Middle frontal gyrus (tissue), 1 donor: Measurements from ENCODE around the gene COX7A1.
"Not testable (repeated sequence)": the region's sequence is repeated elsewhere in the genome, so short reads cannot be mapped to it uniquely, and the experiment has no call there.

Experiments
- DNase-seq: peaks from one replicate; pipeline ENCODE4 v3.0.0-alpha.2; 2015; ENCODE audit warnings: low spot score; ENCODE audit errors: extremely low spot score

Gene COX7A1

DNA sequence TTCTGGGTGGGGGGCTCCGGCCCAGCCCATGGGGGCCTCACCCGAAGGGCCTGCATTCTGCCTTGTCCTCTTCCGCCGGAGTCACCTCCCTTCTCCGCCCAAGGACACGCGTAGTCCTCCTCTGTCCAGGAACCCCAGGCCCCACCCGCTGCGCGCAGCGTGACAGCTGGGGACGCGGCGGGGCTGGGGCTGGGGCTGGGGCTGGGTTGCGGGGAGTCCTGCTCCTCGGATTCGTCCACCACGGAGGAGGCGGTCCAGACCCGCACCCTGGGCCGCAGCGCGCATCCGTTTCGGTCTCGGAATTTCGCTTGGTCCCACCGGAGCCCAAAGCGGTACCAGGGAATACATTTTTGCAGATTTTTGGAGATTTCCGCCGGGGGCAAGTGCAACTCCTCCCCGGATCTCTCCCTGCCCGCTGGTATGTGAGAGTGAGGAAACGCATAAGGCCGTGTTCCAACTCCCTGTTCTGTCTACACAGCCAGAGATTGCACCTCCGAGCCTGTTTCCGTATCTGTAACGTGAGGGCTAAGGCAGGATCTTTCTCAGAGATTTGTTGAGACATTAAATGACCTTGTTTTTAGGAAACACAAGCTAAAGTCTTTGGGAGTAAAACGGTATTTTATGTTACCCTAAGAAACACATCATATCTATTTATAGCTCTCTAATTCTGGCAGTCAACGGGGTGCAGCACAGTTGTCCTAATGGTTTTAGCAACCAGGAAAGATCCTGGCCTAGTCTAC is at the start of gene COX7A1:
COX7A1 (minus strand) TSS at position 96 of the 740 bp plus-strand sequence; CDS start at position 56, 40 bp downstream.
- DNase-seq: no peak

DNA sequence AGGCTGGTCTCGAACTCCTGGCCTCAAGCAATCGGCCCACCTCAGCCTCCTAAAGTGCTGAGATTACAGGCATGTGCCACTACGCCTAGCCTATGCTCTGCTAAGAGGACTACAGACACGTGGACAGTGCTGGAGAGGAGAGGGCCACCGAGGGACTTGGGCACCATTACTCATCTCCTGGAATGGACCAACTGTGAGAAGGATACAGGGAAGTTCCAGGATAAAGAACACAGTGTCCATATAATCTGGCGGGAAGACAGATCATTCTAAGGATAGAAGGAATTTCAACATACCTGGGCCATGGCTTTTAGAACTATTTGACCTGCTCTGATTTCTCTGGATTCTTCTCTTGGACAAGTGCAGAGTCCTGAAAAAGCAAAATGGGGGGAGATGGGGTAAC is 49.4 kb upstream of the COX7A1 start:
- DNase-seq: no peak

DNA sequence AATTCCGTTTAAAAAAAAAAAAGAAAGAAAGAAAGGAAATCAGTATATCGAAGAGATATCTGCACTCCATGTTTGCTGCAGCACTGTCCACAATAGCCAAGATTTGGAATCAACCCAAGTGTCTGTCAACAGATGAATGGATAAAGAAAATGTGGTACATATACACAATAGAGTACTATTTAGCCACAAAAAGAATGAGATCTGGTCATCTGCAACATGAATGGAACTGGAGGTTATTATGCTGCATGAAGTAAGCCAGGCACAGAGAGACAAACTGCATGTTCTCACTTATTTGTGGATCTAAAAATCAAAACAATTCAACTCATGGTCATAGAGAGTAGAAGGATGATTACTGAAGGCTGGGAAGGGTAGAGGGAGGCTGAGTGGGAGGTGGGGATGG is 45.9 kb upstream of the COX7A1 start:
- DNase-seq: peak; percentile 21

DNA sequence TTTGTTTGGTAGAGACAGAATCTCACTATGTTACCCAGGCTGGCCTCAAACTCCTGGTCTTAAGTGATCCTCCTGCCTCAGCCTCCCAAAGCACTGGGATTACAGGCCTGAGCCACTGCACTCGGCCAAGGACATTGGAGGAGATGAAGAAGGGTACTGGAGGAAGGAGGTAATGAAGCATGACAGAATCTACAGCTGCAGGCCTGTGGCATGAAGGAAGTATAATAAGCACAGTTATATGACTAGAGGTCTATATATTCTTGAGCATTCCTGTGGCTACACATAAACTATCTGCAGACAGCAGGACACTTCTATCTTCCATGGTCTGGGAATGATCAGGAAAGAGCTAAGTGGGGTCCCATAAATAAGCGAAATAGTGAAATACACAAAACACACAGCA is 44.0 kb upstream of the COX7A1 start:
- DNase-seq: no peak

DNA sequence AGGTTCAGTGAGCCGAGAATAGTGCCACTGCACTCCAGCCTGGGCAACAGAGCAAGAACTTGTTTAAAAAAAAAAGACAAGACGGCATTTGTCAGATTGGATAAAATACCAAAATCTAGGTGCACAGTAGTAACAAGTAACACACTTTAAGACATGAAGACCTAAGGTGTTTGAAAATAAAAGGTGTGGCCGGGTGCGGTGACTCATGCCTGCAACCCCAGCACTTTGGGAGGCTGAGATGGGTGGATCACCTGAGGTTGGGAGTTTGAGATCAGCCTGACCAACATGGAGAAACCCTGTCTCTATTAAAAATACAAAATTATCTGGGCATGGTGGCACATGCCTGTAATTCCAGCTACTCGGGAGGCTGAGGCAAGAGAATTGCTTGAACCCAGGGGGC is 34.5 kb upstream of the COX7A1 start:
- DNase-seq: not testable (repeated sequence)

DNA sequence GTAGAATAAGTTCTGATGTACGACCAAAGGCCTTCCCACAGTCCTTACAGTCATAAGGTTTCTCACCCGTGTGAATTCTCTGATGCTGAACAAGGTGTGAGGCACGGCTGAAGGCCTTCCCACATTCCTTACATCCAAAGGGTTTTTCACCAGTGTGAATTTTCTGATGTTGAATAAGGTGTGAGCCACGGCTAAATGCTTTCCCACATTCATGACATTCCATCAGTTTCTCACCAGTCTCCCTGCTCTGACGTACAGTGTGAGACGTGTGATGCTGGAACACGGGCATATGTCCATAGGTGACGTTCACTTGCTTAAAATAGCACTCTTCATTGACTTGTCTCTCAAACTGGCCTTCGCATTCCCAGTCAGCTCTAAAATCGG is 31.0 kb upstream of the COX7A1 start:
- no peak for DNase-seq

DNA sequence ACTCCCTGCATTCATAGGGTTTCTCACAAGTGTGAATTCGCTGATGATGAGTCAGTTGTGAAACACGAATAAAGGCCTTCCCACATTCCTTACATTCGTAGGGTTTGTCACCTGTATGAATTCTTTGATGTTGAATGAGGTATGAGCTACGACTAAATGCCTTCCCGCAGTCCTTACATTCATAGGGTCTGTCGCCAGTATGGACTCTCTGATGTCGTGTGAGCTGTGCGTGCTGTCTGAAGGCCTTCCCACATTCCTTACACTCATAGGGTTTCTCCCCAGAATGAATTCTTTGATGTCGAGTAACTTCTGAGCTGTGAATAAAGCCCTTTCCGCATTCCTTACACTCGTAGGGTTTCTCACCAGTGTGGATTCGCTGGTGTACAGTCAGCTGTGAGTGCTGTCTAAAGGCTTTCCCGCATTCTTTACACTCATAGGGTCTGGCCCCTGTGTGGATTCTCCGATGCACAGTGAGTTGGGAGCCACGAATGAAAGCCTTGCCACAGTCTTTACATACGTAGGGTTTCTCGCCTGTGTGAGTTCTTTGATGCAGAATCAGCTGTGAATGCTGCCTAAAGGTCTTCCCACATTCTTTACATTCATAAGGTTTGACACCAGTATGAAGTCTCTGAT is 30.5 kb upstream of the COX7A1 start:
- DNase-seq: no peak

DNA sequence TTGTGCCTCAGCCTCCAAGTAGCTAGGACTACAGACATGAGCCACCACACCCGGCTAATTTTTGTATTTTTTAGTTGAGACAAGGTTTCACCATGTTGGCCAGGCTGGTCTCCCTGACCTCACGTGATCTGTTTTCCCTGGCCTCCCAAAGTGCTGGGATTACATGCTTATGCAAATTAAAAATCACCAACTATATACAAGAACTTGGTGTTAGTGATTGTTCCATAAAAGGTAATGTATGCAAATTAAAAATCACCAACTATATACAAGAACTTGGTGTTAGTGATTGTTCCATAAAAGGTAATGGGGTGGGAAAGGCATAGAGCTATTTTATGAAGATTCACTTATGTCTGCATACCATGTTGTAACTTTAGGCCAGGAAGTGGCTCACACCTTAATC is 26.8 kb upstream of the COX7A1 start:
- DNase-seq: not testable (repeated sequence)

DNA sequence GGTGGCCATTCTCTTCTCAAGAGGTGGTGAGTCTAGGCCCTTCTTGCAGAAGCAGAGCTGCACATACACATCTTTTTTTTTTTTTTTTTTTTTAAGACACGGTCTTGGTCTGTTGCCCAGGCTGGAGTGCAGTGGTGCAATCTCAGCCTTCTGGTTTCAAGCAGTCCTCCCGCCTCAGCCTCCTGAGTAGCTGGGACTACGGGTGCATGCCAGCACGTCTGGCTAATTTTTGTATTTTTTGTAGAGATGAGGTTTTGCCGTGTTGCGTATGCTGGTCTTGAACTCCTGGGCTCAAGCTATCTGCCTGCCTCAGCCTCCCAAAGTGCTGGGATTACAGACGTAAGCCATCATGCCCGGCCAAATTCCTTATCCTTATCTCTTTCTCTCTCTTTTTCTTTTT is 21.6 kb upstream of the COX7A1 start:
- not testable (repeated sequence) for DNase-seq

DNA sequence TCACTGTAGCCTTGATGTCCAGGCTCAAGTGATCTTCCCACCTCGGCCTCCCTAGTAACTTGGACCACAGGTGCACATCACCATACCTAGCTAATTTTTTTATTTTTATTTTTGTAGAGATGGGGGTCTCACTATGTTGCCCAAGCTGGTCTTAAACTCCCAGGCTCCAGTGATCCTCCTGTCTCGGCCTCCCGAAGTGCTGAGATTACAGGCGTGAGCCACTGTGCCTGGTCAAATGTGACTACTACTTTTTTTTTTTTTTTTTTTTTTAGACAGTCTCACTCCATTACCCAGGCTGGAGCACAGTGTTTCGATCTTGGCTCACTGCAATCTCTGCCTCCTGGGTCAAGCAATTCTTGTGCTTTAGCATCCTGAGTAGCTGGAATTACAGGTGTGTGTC is 20.6 kb upstream of the COX7A1 start:
- DNase-seq: no peak

DNA sequence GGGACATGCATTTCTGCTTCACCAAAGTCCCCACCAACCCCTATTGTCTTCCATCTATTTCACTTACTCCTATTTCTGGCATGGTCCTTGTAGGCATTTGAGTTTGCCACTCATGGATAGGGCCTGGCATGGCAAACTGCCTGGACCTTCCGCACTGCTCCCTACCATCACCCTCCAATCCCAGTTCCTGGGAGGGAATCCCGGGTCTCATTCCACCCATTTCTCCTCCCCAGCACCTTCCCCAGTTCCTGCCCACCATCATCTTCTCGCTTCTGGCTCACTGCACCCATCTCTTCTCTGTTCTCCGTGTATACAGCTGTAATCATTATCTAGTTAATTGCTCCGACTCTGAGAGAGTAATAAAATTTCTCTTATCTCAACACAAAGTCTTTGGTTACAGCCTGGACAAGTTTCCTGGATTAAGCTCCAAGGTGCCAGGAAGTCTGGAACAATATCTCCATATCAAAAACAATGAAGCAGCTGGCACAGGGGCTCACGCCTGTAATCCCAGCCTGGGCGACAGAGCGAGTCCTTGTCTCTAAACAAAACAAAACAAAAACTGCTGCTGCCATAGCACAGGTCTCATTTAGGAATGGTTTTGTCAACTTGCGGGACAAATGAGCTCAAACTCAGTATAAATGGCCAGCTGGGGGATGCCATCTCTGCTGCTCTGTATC is 17.0 kb upstream of the COX7A1 start:
- DNase-seq: no peak

DNA sequence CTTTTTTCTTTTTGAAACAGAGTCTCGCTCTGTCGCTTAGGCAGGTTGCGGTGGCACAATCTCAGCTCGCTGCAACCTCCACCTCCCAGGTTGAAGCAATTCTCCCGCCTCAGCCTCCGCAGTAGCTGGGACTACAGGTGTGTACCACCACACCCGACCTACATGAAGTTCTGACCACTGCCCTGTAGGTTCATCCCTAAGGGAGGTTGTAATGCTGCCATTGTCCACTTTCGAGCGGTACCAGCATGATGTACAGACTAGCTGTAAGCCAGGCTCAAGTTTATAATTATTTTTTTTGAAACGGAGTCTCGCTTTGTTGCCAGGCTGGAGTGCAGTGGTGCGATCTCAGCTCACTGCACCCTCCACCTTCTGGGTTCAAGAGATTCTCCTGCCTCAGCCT is 11.6 kb upstream of the COX7A1 start:
- no peak for DNase-seq

DNA sequence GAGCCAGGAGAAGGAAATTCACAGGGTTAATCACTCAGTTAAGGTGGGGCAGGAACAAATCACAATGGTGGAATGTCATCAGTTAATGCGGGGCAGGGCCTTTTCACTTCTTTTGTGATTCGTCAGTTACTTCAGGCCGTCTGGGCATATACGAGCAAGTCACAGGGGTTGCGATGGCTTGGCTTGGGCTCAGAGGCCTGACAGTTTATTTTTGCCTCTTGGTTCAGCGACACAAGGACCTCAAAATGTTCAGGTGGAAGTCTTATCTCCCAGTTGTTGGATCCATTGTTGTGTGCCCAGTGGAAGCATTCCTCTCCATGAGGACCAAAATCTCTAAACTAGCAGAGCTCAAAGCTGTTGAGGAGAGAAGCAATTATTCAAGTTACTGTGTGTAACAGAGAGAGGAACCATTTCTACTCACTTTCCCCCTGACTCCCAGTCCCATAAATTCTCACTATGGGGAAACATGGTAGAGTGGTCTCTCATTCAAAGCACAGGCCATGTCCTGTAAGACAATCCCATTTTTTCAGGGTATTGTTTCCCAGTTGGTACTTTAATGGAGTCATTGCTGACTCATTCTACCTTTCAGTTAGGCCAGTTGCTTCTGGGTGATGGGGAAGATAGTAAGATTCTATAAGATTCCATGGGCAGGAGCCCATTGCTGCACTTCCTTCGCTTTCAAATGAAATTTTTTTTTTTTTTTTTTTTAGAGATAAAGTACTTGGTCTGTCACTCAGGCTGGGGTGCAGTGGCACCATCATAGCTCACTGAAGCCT is 8.8 kb upstream of the COX7A1 start:
- no peak for DNase-seq

DNA sequence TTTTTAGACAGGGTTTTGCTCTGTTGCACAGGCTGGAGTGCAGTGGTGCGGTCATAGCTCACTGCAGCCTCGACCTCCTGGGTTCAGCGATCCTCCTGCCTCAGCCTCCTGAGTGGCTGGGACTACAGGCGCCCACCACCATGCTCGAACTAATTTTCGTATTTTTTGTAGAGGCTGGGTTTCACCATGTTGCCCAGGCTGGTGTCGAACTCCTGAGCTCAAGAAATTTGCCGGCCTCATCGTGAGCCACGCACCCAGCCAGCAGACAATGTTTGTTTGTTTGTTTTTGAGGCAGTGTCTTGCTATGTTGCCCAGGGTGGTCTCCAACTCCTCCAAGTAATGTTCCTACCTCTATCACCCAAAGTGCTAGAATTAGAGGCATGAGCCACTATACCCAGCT is 879 bp upstream of the COX7A1 start:
- no peak for DNase-seq

DNA sequence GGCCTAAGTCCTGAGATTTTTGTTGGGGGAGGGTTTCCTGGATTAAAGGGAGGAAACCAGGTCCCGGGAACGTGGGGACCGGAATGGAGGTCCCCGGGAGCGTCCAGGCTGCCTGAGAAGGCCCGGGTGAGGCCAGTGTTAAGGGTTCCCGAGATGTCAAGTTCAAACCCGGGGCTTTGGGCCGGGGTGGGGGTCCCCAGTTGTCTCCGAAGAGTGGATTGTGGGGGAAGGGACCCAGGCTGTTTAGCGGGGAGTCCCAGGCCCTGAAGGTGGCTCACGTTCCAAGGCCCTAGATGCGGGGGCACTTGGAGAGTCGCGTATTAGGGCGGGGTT is 262 bp downstream of the COX7A1 start:
- no peak for DNase-seq

DNA sequence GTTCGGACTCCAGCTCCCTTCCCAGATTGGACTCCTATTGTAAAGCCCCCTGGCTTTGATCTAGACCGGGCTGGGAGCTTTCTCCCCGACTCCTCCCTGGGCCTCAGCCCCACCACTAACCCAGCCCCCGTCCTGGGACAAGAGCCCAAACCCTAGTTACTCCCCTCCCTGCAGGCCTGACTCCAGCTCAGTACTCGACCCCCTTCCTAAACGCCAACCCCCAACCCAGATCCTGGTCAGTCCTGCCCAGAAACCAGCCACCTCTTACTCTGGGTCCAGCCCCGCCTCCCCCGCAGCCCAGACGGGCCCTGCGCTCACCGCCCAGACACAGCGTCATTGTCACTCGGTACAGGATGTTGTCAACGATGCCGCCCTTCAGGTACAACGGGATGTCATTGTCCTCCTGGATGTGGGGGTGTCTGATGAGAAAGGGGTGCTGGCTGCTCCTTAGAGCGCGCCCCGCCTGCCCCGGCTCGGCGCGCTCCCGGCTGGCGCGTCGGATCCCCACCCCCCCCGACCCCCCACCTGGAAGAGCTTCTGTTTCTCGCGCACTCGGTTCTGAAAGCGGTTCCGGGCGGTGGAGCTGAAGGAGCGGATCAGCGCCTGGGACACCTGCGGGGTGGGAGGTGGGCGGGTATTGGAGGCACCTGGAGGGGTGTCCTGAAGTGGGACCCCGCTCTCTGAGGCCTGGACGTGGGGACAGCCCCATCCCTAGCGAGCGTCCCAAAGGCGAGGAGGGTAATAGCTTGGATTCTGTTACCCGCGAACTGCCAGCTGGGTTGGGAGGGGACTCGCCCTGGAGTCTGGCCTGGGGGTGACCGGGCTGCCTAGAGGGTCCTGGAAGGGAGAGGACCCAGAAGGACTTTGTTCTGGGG is 866 bp downstream of the COX7A1 start:
- DNase-seq: no peak

DNA sequence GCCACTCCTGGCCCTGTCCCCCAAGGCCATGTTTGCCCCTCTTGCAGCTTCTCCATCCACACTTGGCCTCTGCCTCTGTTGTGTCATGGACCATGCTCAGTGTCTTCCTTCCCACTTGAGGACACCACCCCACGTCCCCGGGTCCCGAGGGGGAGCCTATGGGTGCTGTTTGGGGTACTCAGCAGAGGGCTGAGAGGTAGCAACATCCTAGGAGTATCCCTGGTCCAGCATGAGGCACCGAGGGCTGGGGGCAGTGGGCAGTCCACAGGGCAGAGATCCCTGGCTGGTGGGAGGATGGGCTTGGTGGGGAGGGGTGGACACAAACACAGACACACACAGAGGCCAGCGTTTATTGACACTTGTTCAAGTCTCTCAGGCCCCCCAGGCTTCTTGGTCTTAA is 1.7 kb downstream of the COX7A1 start:
- no peak for DNase-seq

DNA sequence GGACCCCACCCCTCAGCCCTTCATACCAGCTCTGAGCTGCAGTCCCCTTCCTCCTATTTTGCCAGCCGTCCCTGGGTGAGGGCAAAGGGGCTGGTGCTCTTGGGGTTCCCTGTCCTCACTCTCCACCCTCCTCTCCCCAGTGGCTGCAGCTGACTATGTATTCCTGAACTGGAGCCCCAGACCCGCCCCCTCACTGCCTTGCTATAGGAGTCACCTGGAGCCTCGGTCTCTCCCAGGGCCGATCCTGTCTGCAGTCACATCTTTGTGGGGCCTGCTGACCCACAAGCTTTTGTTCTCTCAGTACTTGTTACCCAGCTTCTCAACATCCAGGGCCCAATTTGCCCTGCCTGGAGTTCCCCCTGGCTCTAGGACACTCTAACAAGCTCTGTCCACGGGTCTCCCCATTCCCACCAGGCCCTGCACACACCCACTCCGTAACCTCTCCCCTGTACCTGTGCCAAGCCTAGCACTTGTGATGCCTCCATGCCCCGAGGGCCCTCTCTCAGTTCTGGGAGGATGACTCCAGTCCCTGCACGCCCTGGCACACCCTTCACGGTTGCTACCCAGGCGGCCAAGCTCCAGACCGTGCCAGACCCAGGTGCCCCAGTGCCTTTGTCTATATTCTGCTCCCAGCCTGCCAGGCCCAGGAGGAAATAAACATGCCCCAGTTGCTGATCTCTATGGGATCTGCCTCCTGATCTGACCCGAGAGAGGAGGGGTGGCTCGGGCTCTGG is 2.4 kb downstream of the COX7A1 start:
- DNase-seq: no peak

DNA sequence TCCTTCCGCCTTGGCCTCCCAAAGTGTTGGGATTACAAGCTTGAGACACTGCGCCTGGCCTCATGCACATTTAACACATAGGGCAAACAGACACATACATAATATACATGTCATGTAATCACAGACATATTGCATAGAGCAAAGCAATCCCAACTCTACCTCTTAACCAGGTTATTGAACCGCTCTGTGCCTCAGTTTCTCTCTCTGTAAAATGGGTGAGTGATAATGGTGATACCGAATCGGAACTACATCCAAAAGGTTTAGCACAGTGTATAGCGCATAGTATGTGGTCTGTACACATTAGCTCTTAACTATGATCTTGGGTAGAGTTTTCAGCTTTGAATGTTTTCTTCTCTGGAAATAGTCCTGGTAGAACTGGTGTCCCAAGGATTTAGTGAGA is 7.6 kb downstream of the COX7A1 start:
- no peak for DNase-seq

DNA sequence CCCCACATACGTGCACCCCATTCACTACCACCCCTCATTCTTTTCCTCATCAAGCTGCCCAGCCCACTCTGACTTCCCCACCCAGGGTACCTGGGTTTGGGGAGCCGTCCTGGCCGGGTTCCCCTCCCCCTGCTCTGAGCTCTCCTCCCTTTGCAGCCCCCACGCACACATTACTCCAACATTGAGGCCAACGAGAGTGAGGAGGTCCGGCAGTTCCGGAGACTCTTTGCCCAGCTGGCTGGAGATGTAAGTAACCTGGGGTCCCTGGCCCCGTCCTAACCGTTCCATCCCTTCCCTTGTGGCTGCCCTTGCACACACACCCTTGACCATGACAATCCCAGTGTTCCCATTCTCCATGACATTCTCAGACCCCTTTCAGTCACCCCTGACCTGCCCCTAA is 9.8 kb downstream of the COX7A1 start:
- no peak for DNase-seq
